Body of pancreas (tissue), 4 donors: ENCODE results near the gene PGBD1.

ENCODE experiments used
- POLR2A ChIP-seq, 3 donors: fragments of 450-650 bp; IDR thresholded peaks; one replicate each; pipeline ENCODE4 v1.6.1; 2016; ENCODE audit warnings: antibody characterized with exemption in 3 of 3, mild to moderate bottlenecking in 2 of 3
- TF ChIP-seq, protein P1 (sequence below), 7 experiments: fragments of 450-650 bp in 4 of 7; fragments of 200-600 bp in 3 of 7; sonication (generic) in 3 of 7; IDR thresholded peaks; one replicate each; pipeline ENCODE4 v1.5.1; 2016 to 2019; ENCODE audit warnings: antibody characterized with exemption in 7 of 7

- no peak for TF ChIP-seq POLR2A (IDR thresholded peaks at IDR 0.05)
- TF ChIP-seq, protein P1, sequence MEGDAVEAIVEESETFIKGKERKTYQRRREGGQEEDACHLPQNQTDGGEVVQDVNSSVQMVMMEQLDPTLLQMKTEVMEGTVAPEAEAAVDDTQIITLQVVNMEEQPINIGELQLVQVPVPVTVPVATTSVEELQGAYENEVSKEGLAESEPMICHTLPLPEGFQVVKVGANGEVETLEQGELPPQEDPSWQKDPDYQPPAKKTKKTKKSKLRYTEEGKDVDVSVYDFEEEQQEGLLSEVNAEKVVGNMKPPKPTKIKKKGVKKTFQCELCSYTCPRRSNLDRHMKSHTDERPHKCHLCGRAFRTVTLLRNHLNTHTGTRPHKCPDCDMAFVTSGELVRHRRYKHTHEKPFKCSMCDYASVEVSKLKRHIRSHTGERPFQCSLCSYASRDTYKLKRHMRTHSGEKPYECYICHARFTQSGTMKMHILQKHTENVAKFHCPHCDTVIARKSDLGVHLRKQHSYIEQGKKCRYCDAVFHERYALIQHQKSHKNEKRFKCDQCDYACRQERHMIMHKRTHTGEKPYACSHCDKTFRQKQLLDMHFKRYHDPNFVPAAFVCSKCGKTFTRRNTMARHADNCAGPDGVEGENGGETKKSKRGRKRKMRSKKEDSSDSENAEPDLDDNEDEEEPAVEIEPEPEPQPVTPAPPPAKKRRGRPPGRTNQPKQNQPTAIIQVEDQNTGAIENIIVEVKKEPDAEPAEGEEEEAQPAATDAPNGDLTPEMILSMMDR (IDR thresholded peaks at IDR 0.05) = no peak
Measured at GRCh38 chr6:28263922-28264321, 17.4 kb upstream of the PGBD1 start.
